Measurements from ENCODE around the gene ADAM19. TPM values are rescaled to one million over a fixed set of nuclear protein-coding genes. Genes with fewer than 3 reads are reported as not detected.
A peak's percentile ranks its signal among the peaks of the same experiment; 100 is the strongest.

The ADAM19 gene
- total RNA-seq, 2 donors from 2014 or later: 130 to 140 TPM

GRCh38 chr5:157471709-157472108 lies 103.9 kb downstream of the ADAM19 start:
- H3K4me3 Mint-ChIP-seq: no peak overlapping the region
- peaks cover 12% of the 10 kb centered on the region for H3K4me1 Mint-ChIP-seq
- H3K27ac Mint-ChIP-seq: peak overlapping the region; percentile 19
- peaks cover 4% of the 10 kb centered on the region for H3K36me3 Mint-ChIP-seq (ENCODE audit: low read depth)
- no peaks in the 10 kb centered on the region for H3K9me3 ChIP-seq (ENCODE audit: control insufficient read depth, low read length, poor library complexity, severe bottlenecking)
- ATAC-seq (peak; percentile 49), DNase-seq (no peak)
- H3K27me3 Mint-ChIP-seq: no peaks in the 10 kb centered on the region

- Mint-ChIP-seq H3K36me3 (ENCODE audit: low read depth) (peaks cover 4% of the 10 kb centered on the region), H3K4me1 (peaks cover 20% of the 10 kb centered on the region), H3K27me3 (no peaks in the 10 kb centered on the region), H3K4me3 (no peak overlapping the region), H3K27ac (no peak overlapping the region)
- H3K9me3 ChIP-seq (ENCODE audit: control insufficient read depth, low read length, poor library complexity, severe bottlenecking): no peaks in the 10 kb centered on the region
- DNase-seq: no peak
- no peak for ATAC-seq
These were observed 104.9 kb downstream of the ADAM19 start for GRCh38 chr5:157470631-157471030.

- peaks cover 20% of the 10 kb centered on the region for H3K4me1 Mint-ChIP-seq
- peaks cover 2% of the 10 kb centered on the region for H3K36me3 Mint-ChIP-seq (ENCODE audit: low read depth)
- H3K27me3 Mint-ChIP-seq: no peaks in the 10 kb centered on the region
- H3K9me3 ChIP-seq (ENCODE audit: control insufficient read depth, low read length, poor library complexity, severe bottlenecking): no peaks in the 10 kb centered on the region
- no peak overlapping the region for H3K4me3 Mint-ChIP-seq
- no peak overlapping the region for H3K27ac Mint-ChIP-seq
- ATAC-seq: no peak
- DNase-seq: no peak
These were observed 105.9 kb downstream of the ADAM19 start for GRCh38 chr5:157469687-157470086.

- H3K9me3 ChIP-seq (ENCODE audit: control insufficient read depth, low read length, poor library complexity, severe bottlenecking): no peaks in the 10 kb centered on the region
- Mint-ChIP-seq H3K27ac (no peak overlapping the region), H3K36me3 (ENCODE audit: low read depth) (peaks cover 2% of the 10 kb centered on the region), H3K4me1 (peaks cover 24% of the 10 kb centered on the region), H3K27me3 (no peaks in the 10 kb centered on the region), H3K4me3 (no peak overlapping the region)
- ATAC-seq (no peak), DNase-seq (no peak)
These were observed 106.5 kb downstream of the ADAM19 start for GRCh38 chr5:157469073-157469472.

GRCh38 chr5:157468293-157468965 lies 107.1 kb downstream of the ADAM19 start:
- H3K4me1 Mint-ChIP-seq: peaks cover 28% of the 10 kb centered on the region

DNA sequence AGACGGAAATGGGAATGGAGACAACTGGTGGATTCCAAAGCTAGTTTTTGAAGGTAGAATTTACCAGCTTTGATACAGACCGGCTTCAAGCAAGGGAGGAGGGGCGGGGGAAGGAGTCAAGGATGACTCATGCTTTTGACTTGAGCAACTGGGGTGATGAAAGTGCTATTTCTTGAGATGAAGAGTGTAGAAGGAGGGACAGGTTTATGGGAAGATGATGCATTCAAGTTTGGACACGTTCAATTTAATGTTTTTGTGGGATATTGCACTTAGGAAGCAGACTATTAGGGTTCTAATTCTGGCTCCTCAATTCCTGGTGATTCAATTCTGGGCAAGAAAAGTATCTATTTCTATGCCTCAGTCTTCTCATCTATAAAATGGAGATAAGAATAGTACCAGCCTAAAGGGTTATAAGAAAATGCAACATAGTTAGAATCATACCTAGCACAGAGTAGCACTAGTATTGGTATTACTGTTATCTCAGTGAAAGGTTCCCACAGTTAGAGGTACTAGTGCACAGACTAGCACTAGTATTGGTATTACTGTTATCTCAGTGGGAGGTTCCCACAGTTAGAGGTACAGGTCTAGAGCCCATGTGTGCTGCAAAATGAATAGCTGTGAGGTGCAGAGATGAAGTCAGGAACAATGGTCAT lies 110.9 kb downstream of the ADAM19 start:
- no peaks in the 10 kb centered on the region for H3K9me3 ChIP-seq (ENCODE audit: control insufficient read depth, low read length, poor library complexity, severe bottlenecking)
- ATAC-seq (peak; percentile 55), DNase-seq (no peak)
- Mint-ChIP-seq H3K4me3 (peak overlapping the region; percentile 19), H3K27me3 (peaks cover 8% of the 10 kb centered on the region), H3K27ac (peak overlapping the region; percentile 34), H3K36me3 (ENCODE audit: low read depth) (peaks cover 4% of the 10 kb centered on the region), H3K4me1 (peaks cover 33% of the 10 kb centered on the region)

More at GRCh38 chr5:157468293-157468965, 107.1 kb downstream of the ADAM19 start:
- Mint-ChIP-seq H3K27me3 (no peaks in the 10 kb centered on the region), H3K27ac (no peak overlapping the region), H3K36me3 (ENCODE audit: low read depth) (peaks cover 6% of the 10 kb centered on the region), H3K4me3 (no peak overlapping the region)
- ATAC-seq (no peak), DNase-seq (no peak)
- H3K9me3 ChIP-seq (ENCODE audit: control insufficient read depth, low read length, poor library complexity, severe bottlenecking): no peaks in the 10 kb centered on the region

DNA sequence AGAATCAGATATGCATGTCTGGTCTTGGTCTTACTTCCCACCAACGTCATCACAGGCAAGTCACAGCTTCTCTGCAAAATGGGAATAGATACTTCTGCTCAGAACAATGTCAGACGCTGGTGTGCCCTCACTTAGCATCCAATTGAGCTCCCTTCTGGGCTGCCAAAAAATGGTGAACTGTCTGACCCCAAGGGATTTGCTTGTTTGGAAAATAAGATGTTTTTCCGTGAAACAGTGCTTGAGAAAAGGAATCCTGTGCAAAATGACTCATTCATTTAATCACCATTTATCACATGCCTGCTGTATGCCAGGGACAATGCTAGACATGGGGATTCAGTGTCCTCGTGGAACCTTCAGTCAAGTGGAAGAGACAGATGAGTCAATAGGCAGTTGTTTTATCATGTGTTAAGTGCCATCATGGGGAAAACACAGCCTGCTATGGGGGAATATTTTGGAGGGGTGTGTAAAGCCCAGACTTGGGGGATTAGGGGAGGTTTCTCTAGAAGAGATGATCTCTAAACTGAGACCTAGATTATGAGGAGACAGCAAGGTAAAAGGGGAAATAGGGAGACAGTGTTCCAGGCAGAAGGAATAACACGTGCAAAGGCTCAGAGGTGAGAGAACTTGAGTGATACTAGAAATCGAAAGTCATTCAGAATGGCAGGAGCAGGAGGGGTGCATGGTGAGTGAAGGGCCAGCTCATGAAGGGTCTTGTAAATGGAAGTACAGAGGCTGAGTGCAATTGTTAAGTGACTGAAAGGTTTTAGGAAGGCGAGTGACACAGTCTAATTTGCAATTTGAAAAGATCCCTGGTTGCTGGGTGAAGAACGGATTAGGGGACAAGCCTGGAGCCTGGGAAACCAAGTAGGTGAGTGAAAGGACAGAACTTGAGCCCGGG lies 111.7 kb downstream of the ADAM19 start:
- H3K4me3 Mint-ChIP-seq: peak overlapping the region; percentile 19
- peak overlapping the region; percentile 34 for H3K27ac Mint-ChIP-seq
- ATAC-seq: no peak

DNA sequence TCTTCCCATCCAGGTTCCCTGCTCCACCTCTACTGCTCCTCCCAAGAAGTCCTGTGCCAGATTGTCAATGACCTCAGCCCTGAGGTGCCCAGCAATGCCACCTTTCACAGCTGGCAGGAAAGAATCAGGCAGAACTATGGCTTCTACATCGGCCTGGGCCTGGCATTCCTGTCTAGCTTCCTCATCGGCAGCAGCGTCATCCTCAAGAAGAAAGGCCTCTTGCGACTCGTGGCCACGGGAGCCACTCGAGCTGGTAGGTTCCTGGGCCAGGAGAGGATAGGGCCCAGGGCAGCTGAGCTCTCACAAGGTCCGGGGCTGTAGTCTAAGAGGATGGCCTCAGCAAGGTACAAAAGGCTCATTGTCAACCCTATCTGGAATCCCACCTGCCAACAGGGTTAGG lies 112.5 kb downstream of the ADAM19 start:
- H3K27ac Mint-ChIP-seq: no peak overlapping the region

More for the DNA sequence above, 111.7 kb downstream of the ADAM19 start:
- no peak for DNase-seq
- peaks cover 32% of the 10 kb centered on the region for H3K4me1 Mint-ChIP-seq
- H3K36me3 Mint-ChIP-seq (ENCODE audit: low read depth): peaks cover 4% of the 10 kb centered on the region
- H3K27me3 Mint-ChIP-seq: peaks cover 8% of the 10 kb centered on the region
- H3K9me3 ChIP-seq (ENCODE audit: control insufficient read depth, low read length, poor library complexity, severe bottlenecking): no peaks in the 10 kb centered on the region

GRCh38 chr5:157460921-157461792 lies 114.4 kb downstream of the ADAM19 start:
- Mint-ChIP-seq H3K27me3 (peaks cover 8% of the 10 kb centered on the region), H3K36me3 (ENCODE audit: low read depth) (peaks cover 4% of the 10 kb centered on the region), H3K27ac (peak overlapping the region; percentile 68), H3K4me3 (peak overlapping the region; percentile 86), H3K4me1 (peaks cover 27% of the 10 kb centered on the region)
- DNase-seq (no peak), ATAC-seq (no peak)
- no peaks in the 10 kb centered on the region for H3K9me3 ChIP-seq (ENCODE audit: control insufficient read depth, low read length, poor library complexity, severe bottlenecking)

More for the DNA sequence above, 112.5 kb downstream of the ADAM19 start:
- no peak overlapping the region for H3K4me3 Mint-ChIP-seq
- ATAC-seq (no peak), DNase-seq (no peak)
- peaks cover 8% of the 10 kb centered on the region for H3K27me3 Mint-ChIP-seq
- peaks cover 4% of the 10 kb centered on the region for H3K36me3 Mint-ChIP-seq (ENCODE audit: low read depth)
- no peaks in the 10 kb centered on the region for H3K9me3 ChIP-seq (ENCODE audit: control insufficient read depth, low read length, poor library complexity, severe bottlenecking)
- peaks cover 32% of the 10 kb centered on the region for H3K4me1 Mint-ChIP-seq

DNA sequence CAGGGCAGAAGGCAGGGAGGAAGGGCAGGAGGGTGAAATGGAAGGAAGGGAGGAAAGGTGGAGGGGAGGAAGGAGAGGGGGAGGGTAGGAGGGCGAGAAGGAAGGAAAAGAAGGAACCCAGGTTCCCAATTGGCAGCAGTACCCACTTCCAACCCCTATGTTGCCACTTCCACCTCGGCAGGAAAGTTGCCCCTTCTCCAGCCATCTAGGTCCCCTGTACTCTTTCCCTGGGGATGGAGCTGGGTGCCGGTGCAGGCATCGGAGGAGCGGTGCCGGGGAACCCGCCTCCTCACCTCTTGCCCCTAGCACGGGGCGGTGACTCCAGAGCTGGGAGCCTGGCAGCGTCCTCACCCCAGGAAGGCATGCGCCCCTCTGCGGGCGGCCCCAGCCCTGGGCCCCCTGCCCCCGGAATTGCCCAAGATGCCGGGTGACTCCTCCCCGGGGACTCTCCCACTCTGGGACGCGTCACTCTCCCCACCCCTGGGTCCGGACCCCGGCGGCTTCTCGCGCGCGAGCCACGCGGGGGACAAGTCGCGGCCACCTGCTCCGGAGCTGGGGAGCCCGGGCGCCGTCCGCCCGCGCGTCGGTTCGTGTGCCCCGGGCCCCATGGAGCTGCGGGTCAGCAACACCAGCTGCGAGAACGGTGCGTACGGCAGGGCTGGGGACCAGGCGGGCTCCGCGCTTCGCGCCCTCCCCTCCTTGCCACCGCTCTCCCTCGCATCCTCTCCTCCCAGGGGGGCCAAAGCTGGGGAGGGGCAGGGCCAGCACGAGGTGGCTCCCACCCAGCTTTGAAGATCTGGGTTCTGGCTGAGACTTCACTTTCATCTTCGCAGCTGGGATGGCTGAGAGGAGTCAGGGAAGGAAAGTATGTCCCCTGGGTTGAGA lies 115.6 kb downstream of the ADAM19 start, which contains the start of gene NIPAL4:
Gene NIPAL4 (plus strand): TSS at position 499 of the 885 bp plus-strand sequence. CDS start 108 bp downstream, at position 607.
- peaks cover 8% of the 10 kb centered on the region for H3K27me3 Mint-ChIP-seq
- peak within 1 kb of the TSS; percentile 86 for H3K4me3 Mint-ChIP-seq
- H3K27ac Mint-ChIP-seq: peak within 1 kb of the TSS; percentile 68
- H3K36me3 Mint-ChIP-seq (ENCODE audit: low read depth): peaks cover 4% of the 10 kb centered on the region
- H3K9me3 ChIP-seq (ENCODE audit: control insufficient read depth, low read length, poor library complexity, severe bottlenecking): no peaks in the 10 kb centered on the region
- peak in 1 of 3 donors; percentile 13 for DNase-seq
- ATAC-seq: peak; percentile 76
- H3K4me1 Mint-ChIP-seq: peaks cover 23% of the 10 kb centered on the region

GRCh38 chr5:157458835-157459234 lies 116.7 kb downstream of the ADAM19 start:
- ATAC-seq: no peak
- no peak for DNase-seq
- H3K27ac Mint-ChIP-seq: no peak overlapping the region
- H3K4me1 Mint-ChIP-seq: peaks cover 13% of the 10 kb centered on the region
- H3K9me3 ChIP-seq (ENCODE audit: control insufficient read depth, low read length, poor library complexity, severe bottlenecking): no peaks in the 10 kb centered on the region
- H3K36me3 Mint-ChIP-seq (ENCODE audit: low read depth): peaks cover 2% of the 10 kb centered on the region
- H3K4me3 Mint-ChIP-seq: no peak overlapping the region
- H3K27me3 Mint-ChIP-seq: peaks cover 8% of the 10 kb centered on the region
